NCI-H2196 treated with DMSO at 0.1 percent for 48 hours (cell line): ENCODE data around the gene TNFRSF25.
"Not testable (repeated sequence)": the region's sequence is repeated elsewhere in the genome, so short reads cannot be mapped to it uniquely, and the experiment has no call there.

Experiments
- DNase-seq: peaks from one replicate; lab custom pipeline; 2025; ENCODE audit not compliant: unreplicated experiment; lab: John Stamatoyannopoulos, UW

The TNFRSF25 gene

GRCh38 chr1:6437012-6437700 lies 28.8 kb downstream of the TNFRSF25 start:
- DNase-seq = peak; percentile 38

GRCh38 chr1:6436277-6436676 lies 29.7 kb downstream of the TNFRSF25 start:
- not testable (repeated sequence) for DNase-seq

GRCh38 chr1:6435547-6435946 lies 30.4 kb downstream of the TNFRSF25 start:
- no peak for DNase-seq

GRCh38 chr1:6435129-6435528 lies 30.8 kb downstream of the TNFRSF25 start:
- no peak for DNase-seq

- DNase-seq = no peak
Measured at GRCh38 chr1:6434186-6434585, 31.8 kb downstream of the TNFRSF25 start.

GRCh38 chr1:6431645-6432579 lies 34.1 kb downstream of the TNFRSF25 start:
- not testable (repeated sequence) for DNase-seq

- not testable (repeated sequence) for DNase-seq
Measured at GRCh38 chr1:6429660-6430411, 36.1 kb downstream of the TNFRSF25 start.

GRCh38 chr1:6428453-6428852 lies 37.5 kb downstream of the TNFRSF25 start:
- not testable (repeated sequence) for DNase-seq

GRCh38 chr1:6427441-6428390 lies 38.3 kb downstream of the TNFRSF25 start:
- no peak for DNase-seq

- DNase-seq = no peak
Measured at GRCh38 chr1:6426972-6427350, 39.0 kb downstream of the TNFRSF25 start.

- DNase-seq = no peak
Measured at GRCh38 chr1:6426277-6426971, 39.5 kb downstream of the TNFRSF25 start.

GRCh38 chr1:6425658-6426057 lies 40.3 kb downstream of the TNFRSF25 start:
- DNase-seq = no peak

- DNase-seq = no peak
Measured at GRCh38 chr1:6424619-6425593, 41.1 kb downstream of the TNFRSF25 start, which contains the start of gene ESPN. Gene ESPN, plus strand, starts transcription at chr1:6424776. Its CDS starts 180 bp downstream, at chr1:6424956.

- no peak for DNase-seq
Measured at GRCh38 chr1:6424000-6424565, 41.9 kb downstream of the TNFRSF25 start.

- DNase-seq = peak; percentile 96
Measured at GRCh38 chr1:6423321-6423999, 42.5 kb downstream of the TNFRSF25 start.

GRCh38 chr1:6421266-6421665 lies 44.7 kb downstream of the TNFRSF25 start:
- DNase-seq = no peak

GRCh38 chr1:6420454-6421042 lies 45.4 kb downstream of the TNFRSF25 start:
- DNase-seq = no peak
